IPS-NIHi11 (cell line): ENCODE data around the gene DNASE1L2.

Experiments
- DNase-seq: peaks from one replicate; pipeline ENCODE4 v3.0.0; 2012; ENCODE audit warnings: mixed read lengths, low spot score

The DNASE1L2 gene

DNA sequence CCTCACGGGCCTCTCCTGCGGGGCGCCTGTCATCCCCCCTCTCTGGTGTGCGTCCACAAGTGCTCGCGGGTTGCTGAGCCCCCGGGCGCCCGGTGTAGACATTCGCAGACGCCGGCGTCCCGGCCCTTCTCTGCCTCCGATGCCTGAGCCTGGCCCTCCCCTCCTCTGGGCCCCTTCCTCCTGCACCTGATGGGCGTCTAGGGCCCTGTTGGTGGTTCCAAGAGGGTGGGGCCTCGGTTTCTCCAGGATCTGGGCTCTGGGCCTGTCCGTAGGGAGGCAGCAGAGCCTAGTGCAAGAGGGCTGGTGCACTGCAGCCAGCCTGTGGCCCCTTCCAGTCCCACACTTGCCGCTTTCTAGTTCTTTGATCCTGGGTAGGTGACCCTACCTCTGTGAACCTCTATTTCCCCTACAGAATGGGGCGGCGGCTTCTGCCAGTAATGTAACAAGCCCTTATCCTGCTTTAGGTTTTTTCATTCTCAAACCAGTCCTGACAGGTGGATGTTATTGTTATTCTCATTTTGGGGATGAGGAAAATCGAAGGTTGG is 12.2 kb upstream of the DNASE1L2 start:
- peak; percentile 72 for DNase-seq

DNA sequence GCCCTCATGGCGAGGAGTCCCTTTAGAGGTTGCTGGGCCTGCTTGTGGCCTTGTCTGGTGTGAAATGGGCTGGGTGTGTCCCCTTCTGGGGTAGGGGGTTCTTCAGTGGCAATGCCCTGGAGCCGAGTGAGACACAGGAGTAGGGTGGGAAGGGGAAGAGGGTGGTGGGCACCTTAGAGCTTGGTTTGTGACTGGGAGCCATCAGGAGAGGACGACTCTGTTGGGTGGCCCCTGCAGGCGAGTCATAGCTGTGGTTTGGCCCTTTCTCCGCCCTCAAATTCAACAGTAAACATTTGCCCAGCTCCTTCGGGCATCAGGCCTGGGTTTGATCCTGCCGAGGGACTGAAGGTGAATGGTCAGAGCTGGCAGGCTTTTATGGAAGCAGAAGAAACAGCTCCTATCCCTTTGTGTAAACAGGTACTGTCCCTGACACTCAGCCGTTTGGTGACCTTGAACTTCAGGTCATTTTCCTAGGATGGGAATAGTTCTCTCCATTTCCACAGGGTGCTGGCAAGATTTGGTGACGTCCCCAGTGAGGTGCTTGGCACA is 9.9 kb upstream of the DNASE1L2 start:
- no peak for DNase-seq

- no peak for DNase-seq
Measured at GRCh38 chr16:2226918-2227317, 9.3 kb upstream of the DNASE1L2 start.

DNA sequence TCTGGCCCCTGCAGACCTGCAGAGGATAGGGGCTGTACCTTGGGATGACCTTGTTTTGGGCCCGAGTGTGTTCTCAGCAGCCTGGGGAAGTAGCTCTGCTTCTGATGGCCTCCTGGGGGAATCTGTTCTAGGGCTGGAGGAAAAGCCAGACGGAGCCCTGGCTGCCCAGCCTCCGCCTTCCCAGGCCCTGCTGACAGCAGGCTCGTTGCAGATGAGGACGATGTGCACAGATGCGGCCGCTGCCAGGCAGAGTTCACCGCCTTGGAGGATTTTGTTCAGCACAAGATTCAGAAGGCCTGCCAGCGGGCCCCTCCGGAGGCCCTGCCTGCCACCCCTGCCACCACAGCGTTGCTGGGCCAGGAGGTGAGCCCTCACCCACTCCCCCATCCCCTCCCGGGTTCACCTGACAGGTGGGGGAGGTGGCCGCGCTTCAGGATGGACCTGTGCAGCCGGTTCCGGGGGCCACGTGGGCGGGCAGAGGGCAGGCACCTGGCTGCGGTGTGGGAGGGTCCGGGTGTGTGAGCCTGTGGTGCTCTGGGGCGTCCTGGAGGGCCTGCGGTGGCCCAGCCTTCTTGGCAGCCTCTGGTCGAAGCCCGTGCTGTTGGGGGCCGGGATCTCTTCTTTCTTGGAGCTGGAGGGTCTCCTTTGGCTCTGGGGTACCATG is 8.0 kb upstream of the DNASE1L2 start:
- no peak for DNase-seq

DNA sequence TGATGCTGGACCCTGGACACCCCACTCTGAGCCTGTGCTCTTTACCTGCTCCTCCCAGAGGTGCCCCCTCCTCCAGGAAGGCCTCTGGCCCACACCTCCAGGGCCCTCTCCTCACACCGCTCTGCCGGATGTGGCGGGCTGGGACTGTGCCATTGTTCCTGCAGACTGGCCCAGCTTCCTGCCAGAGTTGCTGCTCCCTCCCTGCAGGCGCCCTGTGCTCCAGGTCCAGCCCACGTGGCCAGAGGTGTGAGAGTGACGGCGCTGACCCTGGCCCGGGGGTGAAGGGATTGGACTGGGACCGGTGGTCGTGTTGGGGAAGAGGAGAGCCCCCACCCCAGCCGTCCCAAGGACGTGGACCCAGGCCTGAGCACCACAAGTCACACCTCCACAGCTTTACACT is 7.2 kb upstream of the DNASE1L2 start:
- no peak for DNase-seq

DNA sequence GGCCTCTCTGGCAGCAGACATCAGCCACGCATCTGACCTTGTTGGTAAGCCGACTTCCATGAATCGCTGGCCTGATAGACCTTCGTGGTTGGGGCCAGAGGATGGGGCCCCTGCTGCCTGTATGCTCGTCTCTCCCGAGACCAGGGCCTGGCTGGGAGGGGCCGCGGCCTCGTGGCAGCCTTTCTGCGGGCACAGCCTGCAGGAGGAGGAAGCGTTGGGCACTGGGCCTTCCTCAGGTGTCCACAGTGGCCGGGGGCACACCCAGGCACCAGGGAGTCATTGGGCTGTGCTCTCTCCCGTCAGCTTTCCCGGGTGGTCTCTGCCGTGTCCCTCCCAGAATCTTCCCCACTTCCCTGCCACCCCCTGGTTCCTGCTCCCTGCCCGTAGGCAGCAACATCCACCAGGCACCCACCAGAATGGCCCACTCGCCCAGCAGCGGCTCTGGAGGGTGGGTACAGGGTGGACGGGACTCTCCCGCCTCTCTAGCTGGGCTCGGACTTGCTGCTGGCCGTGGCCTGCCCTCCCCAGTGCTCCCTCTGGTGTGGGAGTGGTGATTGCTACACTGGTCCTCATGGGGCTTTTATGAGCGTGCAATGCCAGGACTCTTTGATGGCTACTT is 6.5 kb upstream of the DNASE1L2 start:
- DNase-seq = no peak

- DNase-seq = peak; percentile 42
Measured at GRCh38 chr16:2230376-2230775, 5.9 kb upstream of the DNASE1L2 start.

- DNase-seq = no peak
Measured at GRCh38 chr16:2231016-2231931, 5.0 kb upstream of the DNASE1L2 start.

DNA sequence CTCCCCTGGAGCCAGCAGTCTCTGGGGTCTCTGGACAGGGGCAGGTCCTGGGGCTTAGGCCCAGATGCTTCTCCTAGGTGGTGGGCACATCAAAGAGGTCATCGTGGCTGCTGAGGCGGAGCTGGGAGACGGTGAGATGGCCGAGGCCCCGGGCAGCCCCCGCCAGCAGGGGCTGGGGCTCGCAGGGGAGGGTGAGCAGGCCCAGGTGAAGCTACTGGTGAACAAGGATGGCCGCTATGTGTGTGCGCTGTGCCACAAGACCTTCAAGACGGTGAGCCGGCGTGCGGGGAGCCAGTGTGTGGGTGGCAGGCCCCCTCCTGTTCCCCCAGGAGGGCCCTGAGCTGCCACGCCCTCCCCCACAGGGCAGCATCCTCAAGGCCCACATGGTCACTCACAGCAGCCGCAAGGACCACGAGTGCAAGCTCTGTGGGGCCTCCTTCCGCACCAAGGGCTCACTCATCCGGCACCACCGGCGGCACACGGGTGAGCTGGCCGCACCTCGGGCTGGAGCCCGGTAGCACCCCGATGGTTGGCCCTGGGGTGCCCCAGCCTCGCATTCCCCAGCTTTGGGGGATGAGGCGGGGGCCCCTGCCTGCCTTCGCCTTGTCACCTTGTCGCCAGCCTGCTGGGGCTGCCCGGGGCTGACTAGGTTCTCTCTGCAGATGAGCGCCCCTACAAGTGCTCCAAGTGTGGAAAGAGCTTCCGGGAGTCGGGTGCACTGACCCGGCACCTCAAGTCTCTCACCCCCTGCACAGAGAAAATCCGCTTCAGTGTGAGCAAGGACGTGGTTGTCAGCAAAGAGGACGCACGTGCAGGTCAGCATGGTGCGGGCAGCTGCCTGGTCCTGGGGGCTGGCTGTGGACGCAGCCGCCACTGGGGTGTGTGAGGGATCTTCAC is 3.9 kb upstream of the DNASE1L2 start:
- no peak for DNase-seq

- no peak for DNase-seq
Measured at GRCh38 chr16:2233046-2233775, 3.0 kb upstream of the DNASE1L2 start.

- no peak for DNase-seq
Measured at GRCh38 chr16:2233872-2234812, 2.1 kb upstream of the DNASE1L2 start.

DNA sequence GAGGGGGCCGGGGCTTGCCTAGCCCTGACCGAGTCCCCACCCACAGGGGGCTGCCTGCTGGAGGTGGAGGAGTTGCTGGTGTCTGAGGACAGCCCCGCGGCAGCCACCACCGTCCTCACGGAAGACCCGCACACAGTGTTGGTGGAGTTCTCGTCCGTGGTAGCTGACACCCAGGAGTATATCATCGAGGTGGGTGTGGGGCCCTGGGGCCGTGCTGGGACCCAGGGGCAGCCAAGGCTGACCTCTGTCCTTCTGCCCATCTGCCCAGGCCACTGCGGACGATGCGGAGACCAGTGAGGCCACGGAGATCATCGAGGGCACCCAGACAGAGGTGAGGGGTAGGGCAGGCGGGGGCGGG is 1.5 kb upstream of the DNASE1L2 start:
- DNase-seq = no peak

- DNase-seq = no peak
Measured at GRCh38 chr16:2235234-2235651, 1.0 kb upstream of the DNASE1L2 start.

DNA sequence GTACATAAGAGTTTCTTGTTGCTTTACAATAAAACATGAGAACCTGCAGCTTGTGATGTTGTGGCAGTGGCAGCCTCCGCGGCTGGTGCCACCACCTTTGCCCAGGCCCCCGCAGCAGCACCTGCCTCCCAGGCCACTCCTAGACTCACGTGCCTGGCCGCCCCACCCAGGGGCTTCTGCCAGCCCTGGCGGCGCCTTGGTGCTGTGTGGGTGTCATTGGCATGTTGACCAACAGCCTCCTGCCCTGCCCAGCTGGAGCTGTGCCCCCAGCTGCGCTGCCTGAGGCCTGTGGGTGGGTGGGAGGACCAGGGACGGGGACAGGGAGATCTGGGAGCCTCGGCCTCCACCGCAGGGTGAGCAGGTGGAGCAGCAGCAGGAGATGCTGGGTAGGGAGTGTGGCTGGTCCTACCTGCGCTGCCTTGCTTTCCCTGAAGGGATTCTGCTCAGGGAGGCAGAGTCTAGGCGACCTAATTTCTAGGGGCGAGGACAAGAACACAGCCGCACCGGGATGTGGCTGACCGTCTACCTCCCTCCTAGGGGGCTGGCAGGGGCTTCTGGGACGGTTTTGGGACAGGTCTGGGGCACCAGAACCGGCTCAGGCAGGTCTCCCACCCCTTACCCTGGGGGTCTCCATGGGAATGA is 428 bp upstream of the DNASE1L2 start:
- DNase-seq = no peak

DNA sequence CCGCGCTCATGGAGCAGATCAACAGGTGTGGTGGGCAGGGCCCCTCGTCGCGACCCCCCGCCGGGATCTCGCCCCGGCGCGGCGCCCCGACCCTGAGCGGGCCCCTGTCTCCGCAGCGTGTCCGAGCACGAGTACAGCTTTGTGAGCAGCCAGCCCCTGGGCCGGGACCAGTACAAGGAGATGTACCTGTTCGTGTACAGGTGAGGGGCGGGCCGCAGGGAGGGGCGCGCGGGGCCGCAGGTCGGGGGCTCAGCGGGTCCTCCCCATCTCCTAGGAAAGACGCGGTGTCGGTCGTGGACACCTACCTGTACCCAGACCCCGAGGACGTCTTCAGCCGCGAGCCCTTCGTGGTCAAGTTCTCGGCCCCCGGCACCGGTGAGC is 848 bp downstream of the DNASE1L2 start:
- DNase-seq = no peak

GRCh38 chr16:2237493-2238149 is 1.4 kb downstream of the DNASE1L2 start:
- DNase-seq = peak; percentile 55

GRCh38 chr16:2238150-2238837 is 2.0 kb downstream of the DNASE1L2 start:
- peak; percentile 58 for DNase-seq
